ENCODE results near the gene SLC25A14.

GRCh38 chrX:130296743-130297142 is 43.0 kb upstream of the SLC25A14 start:
- TF ChIP-seq, protein P1, sequence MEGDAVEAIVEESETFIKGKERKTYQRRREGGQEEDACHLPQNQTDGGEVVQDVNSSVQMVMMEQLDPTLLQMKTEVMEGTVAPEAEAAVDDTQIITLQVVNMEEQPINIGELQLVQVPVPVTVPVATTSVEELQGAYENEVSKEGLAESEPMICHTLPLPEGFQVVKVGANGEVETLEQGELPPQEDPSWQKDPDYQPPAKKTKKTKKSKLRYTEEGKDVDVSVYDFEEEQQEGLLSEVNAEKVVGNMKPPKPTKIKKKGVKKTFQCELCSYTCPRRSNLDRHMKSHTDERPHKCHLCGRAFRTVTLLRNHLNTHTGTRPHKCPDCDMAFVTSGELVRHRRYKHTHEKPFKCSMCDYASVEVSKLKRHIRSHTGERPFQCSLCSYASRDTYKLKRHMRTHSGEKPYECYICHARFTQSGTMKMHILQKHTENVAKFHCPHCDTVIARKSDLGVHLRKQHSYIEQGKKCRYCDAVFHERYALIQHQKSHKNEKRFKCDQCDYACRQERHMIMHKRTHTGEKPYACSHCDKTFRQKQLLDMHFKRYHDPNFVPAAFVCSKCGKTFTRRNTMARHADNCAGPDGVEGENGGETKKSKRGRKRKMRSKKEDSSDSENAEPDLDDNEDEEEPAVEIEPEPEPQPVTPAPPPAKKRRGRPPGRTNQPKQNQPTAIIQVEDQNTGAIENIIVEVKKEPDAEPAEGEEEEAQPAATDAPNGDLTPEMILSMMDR (IDR thresholded peaks at IDR 0.05; ENCODE audit: insufficient read depth, low read depth, low read length): no peak
- TF ChIP-seq EZH2 (IDR thresholded peaks at IDR 0.05; ENCODE audit: insufficient read depth, low read length): no peak

Measured in astrocyte (in vitro differentiated cells and primary cell).